ENCODE results near the gene GFER. TPM values are rescaled to one million over a fixed set of nuclear protein-coding genes. Genes with fewer than 3 reads are reported as not detected.

The GFER gene
- total RNA-seq, 2 experiments from 2014 or later = 25.0 to 25.8 TPM

- H3K9me3 Mint-ChIP-seq (ENCODE audit: low read depth) = no peaks in the 10 kb centered on the region
- peaks cover 21% of the 10 kb centered on the region for H3K36me3 Mint-ChIP-seq (ENCODE audit: low read depth)
Measured at GRCh38 chr16:1982991-1983543, 926 bp upstream of the GFER start.

GRCh38 chr16:1984347-1985225 lies 593 bp downstream of the GFER start:
- peaks cover 28% of the 10 kb centered on the region for H3K27me3 Mint-ChIP-seq
- peaks cover 15% of the 10 kb centered on the region for H3K36me3 Mint-ChIP-seq (ENCODE audit: low read depth)
- peaks cover 18% of the 10 kb centered on the region for H3K4me1 Mint-ChIP-seq
- intact Hi-C loops (cut with DNase I, micrococcal nuclease) = loop anchor here in 1 of 2 experiments (1.0 kb wide), 2 partner anchors 12 to 41 kb away; partner anchors contain the start of genes MSRB1 and TBL3
- H3K4me3 Mint-ChIP-seq = peak overlapping the region; percentile 85
- peak overlapping the region; percentile 55 for H3K27ac Mint-ChIP-seq
- no peaks in the 10 kb centered on the region for H3K9me3 Mint-ChIP-seq (ENCODE audit: low read depth)
- ATAC-seq = peak; percentile 20
- CTCF ChIA-PET = interaction anchor here (0.7 to 1.7 kb wide), 4 partner anchors 12 to 521 kb away, joined by 3 to 5 read pairs (median 4); partner anchors contain the start of gene TBL3
- no peak for DNase-seq
- POLR2A ChIA-PET = interaction anchor here (2.4 kb wide), 1 partner anchor 20 kb away, joined by 10 read pairs; the partner anchor contains the start of gene RPS2

More at GRCh38 chr16:1982991-1983543, 926 bp upstream of the GFER start:
- CTCF ChIA-PET = interaction anchor here (0.6 to 1.0 kb wide), 4 partner anchors 11 to 145 kb away, joined by 3 to 5 read pairs (median 4); partner anchors contain the start of gene TBL3
- Mint-ChIP-seq H3K4me3 (peak overlapping the region; percentile 85), H3K27ac (no peak overlapping the region), H3K4me1 (peaks cover 16% of the 10 kb centered on the region), H3K27me3 (peaks cover 17% of the 10 kb centered on the region)
- DNase-seq = no peak
- no peak for ATAC-seq
- intact Hi-C loops (cut with DNase I, micrococcal nuclease) = no loop called here
- POLR2A ChIA-PET = interaction anchor here (0.5 to 0.9 kb wide), 2 partner anchors 20 to 172 kb away, joined by 4 to 6 read pairs; partner anchors contain the start of gene TRAF7

- ChIA-PET CTCF (interaction anchor here (1.0 to 1.7 kb wide), 3 partner anchors 14 to 21 kb away, joined by 3 to 5 read pairs (median 5); partner anchors contain the start of genes RPS2 and TBL3), POLR2A (interaction anchor here (2.4 kb wide), 1 partner anchor 21 kb away, joined by 10 read pairs; the partner anchor contains the start of gene RPS2)
- ATAC-seq (no peak), DNase-seq (no peak)
- H3K4me3 Mint-ChIP-seq = peak overlapping the region; percentile 85
- intact Hi-C loops (cut with DNase I, micrococcal nuclease) = no loop called here
- peaks cover 28% of the 10 kb centered on the region for H3K27me3 Mint-ChIP-seq
- H3K4me1 Mint-ChIP-seq = peaks cover 18% of the 10 kb centered on the region
- H3K36me3 Mint-ChIP-seq (ENCODE audit: low read depth) = peaks cover 15% of the 10 kb centered on the region
- no peak overlapping the region for H3K27ac Mint-ChIP-seq
- no peaks in the 10 kb centered on the region for H3K9me3 Mint-ChIP-seq (ENCODE audit: low read depth)
Measured at GRCh38 chr16:1985466-1986150, 1.6 kb downstream of the GFER start.

- intact Hi-C loops (cut with DNase I, micrococcal nuclease) = no loop called here
- ATAC-seq (no peak), DNase-seq (no peak)
- peaks cover 19% of the 10 kb centered on the region for H3K4me1 Mint-ChIP-seq
- H3K27ac Mint-ChIP-seq = no peak overlapping the region
- H3K36me3 Mint-ChIP-seq (ENCODE audit: low read depth) = peaks cover 15% of the 10 kb centered on the region
- ChIA-PET CTCF (no interaction called here), POLR2A (interaction anchor here (0.9 kb wide), 1 partner anchor 16 kb away, joined by 4 read pairs; no protein-coding TSS in a partner anchor)
- no peaks in the 10 kb centered on the region for H3K9me3 Mint-ChIP-seq (ENCODE audit: low read depth)
- H3K4me3 Mint-ChIP-seq = no peak overlapping the region
- H3K27me3 Mint-ChIP-seq = peaks cover 26% of the 10 kb centered on the region
Measured at GRCh38 chr16:1987198-1987597, 3.2 kb downstream of the GFER start.

GRCh38 chr16:1989209-1990100 lies 5.5 kb downstream of the GFER start, which contains the start of gene SYNGR3:
Gene SYNGR3, plus strand, starts transcription at chr16:1989970. Its CDS starts 133 bp downstream, at chr16:1990103.
- Mint-ChIP-seq H3K27ac (no peak within 1 kb of the TSS), H3K4me1 (peaks cover 22% of the 10 kb centered on the region), H3K4me3 (peak within 1 kb of the TSS; percentile 56), H3K36me3 (ENCODE audit: low read depth) (peaks cover 15% of the 10 kb centered on the region), H3K9me3 (ENCODE audit: low read depth) (no peaks in the 10 kb centered on the region), H3K27me3 (peaks cover 15% of the 10 kb centered on the region)
- intact Hi-C loops (cut with DNase I, micrococcal nuclease) = loop anchor here (2.0 to 10.0 kb wide), 4 partner anchors 17 to 525 kb away; partner anchors contain the start of genes ATP6V0C (in 1 of the 2), CRAMP1 (in 1 of the 2), EME2 (in 1 of the 2) and IFT140 (in 1 of the 2)
- no peak for ATAC-seq
- DNase-seq = peak; percentile 47
- POLR2A ChIA-PET = no interaction called here
- CTCF ChIA-PET = interaction anchor here (1.6 kb wide), 1 partner anchor 15 kb away, joined by 5 read pairs; no protein-coding TSS in a partner anchor

- no peak for DNase-seq
- CTCF ChIA-PET = interaction anchor here (1.5 kb wide), 1 partner anchor 151 kb away, joined by 6 read pairs; no protein-coding TSS in a partner anchor
- Mint-ChIP-seq H3K27ac (no peak overlapping the region), H3K4me3 (no peak overlapping the region), H3K36me3 (ENCODE audit: low read depth) (peaks cover 15% of the 10 kb centered on the region), H3K9me3 (ENCODE audit: low read depth) (no peaks in the 10 kb centered on the region), H3K4me1 (peaks cover 22% of the 10 kb centered on the region), H3K27me3 (peaks cover 15% of the 10 kb centered on the region)
- POLR2A ChIA-PET = interaction anchor here (2.0 kb wide), 1 partner anchor 25 kb away, joined by 13 read pairs; the partner anchor contains the start of gene RPS2
- no peak for ATAC-seq
- intact Hi-C loops (cut with DNase I, micrococcal nuclease) = loop anchor here in 1 of 2 experiments (5.0 to 10.0 kb wide), 3 partner anchors 218 to 525 kb away; partner anchors contain the start of genes ATP6V0C, CRAMP1, EME2 and IFT140
Measured at GRCh38 chr16:1990101-1990350, 6.0 kb downstream of the GFER start.

GRCh38 chr16:1990351-1991134 lies 6.5 kb downstream of the GFER start:
- ATAC-seq = no peak
- peak; percentile 70 for DNase-seq
- Mint-ChIP-seq H3K27me3 (peaks cover 15% of the 10 kb centered on the region), H3K36me3 (ENCODE audit: low read depth) (peaks cover 15% of the 10 kb centered on the region), H3K27ac (peak overlapping the region; percentile 51), H3K4me1 (peaks cover 19% of the 10 kb centered on the region), H3K4me3 (peak overlapping the region; percentile 56), H3K9me3 (ENCODE audit: low read depth) (no peaks in the 10 kb centered on the region)
- CTCF ChIA-PET = interaction anchor here (1.5 kb wide), 1 partner anchor 150 kb away, joined by 6 read pairs; no protein-coding TSS in a partner anchor
- POLR2A ChIA-PET = interaction anchor here (0.7 to 2.0 kb wide), 3 partner anchors 9 to 525 kb away, joined by 3 to 13 read pairs (median 4); partner anchors contain the start of genes NOXO1 and RPS2
- intact Hi-C loops (cut with DNase I, micrococcal nuclease) = loop anchor here in 1 of 2 experiments (5.0 to 10.0 kb wide), 3 partner anchors 218 to 524 kb away; partner anchors contain the start of genes ATP6V0C, CRAMP1, EME2 and IFT140

- CTCF ChIA-PET = interaction anchor here (1.5 kb wide), 1 partner anchor 149 kb away, joined by 6 read pairs; no protein-coding TSS in a partner anchor
Measured at GRCh38 chr16:1991135-1991551, 7.2 kb downstream of the GFER start.

GRCh38 chr16:1991588-1991947 lies 7.6 kb downstream of the GFER start:
- H3K36me3 Mint-ChIP-seq (ENCODE audit: low read depth) = peaks cover 8% of the 10 kb centered on the region

More at GRCh38 chr16:1991135-1991551, 7.2 kb downstream of the GFER start:
- H3K9me3 Mint-ChIP-seq (ENCODE audit: low read depth) = no peaks in the 10 kb centered on the region
- H3K4me3 Mint-ChIP-seq = peak overlapping the region; percentile 56
- POLR2A ChIA-PET = interaction anchor here (1.5 to 2.0 kb wide), 3 partner anchors 10 to 164 kb away, joined by 4 to 13 read pairs (median 7); partner anchors contain the start of genes NOXO1, RPS2 and TRAF7
- intact Hi-C loops (cut with DNase I, micrococcal nuclease) = loop anchor here in 1 of 2 experiments (5.0 to 10.0 kb wide), 3 partner anchors 219 to 524 kb away; partner anchors contain the start of genes ATP6V0C, CRAMP1, EME2 and IFT140
- ATAC-seq (peak; percentile 42), DNase-seq (peak; percentile 72)
- H3K27ac Mint-ChIP-seq = peak overlapping the region; percentile 51
- H3K4me1 Mint-ChIP-seq = peaks cover 21% of the 10 kb centered on the region
- H3K36me3 Mint-ChIP-seq (ENCODE audit: low read depth) = peaks cover 11% of the 10 kb centered on the region
- H3K27me3 Mint-ChIP-seq = peaks cover 15% of the 10 kb centered on the region

More at GRCh38 chr16:1991588-1991947, 7.6 kb downstream of the GFER start:
- ATAC-seq (no peak), DNase-seq (no peak)
- Mint-ChIP-seq H3K4me3 (peak overlapping the region; percentile 56), H3K4me1 (peaks cover 24% of the 10 kb centered on the region), H3K27ac (peak overlapping the region; percentile 19), H3K27me3 (peaks cover 15% of the 10 kb centered on the region), H3K9me3 (ENCODE audit: low read depth) (no peaks in the 10 kb centered on the region)
- POLR2A ChIA-PET = interaction anchor here (1.5 to 2.0 kb wide), 3 partner anchors 10 to 163 kb away, joined by 4 to 13 read pairs (median 7); partner anchors contain the start of genes NOXO1, RPS2 and TRAF7
- CTCF ChIA-PET = interaction anchor here (1.2 to 1.5 kb wide), 2 partner anchors 149 to 164 kb away, joined by 6 to 7 read pairs; partner anchors contain the start of gene TRAF7
- intact Hi-C loops (cut with DNase I, micrococcal nuclease) = loop anchor here in 1 of 2 experiments (5.0 to 10.0 kb wide), 3 partner anchors 219 to 523 kb away; partner anchors contain the start of genes ATP6V0C, CRAMP1, EME2 and IFT140

Measured in activated CD4-positive, alpha-beta T cell treated with anti-CD3 and anti-CD28 coated beads for 36 hours (primary cell).